ENCODE measurements around the gene PXYLP1. TPM values are rescaled to one million over a fixed set of nuclear protein-coding genes. Genes with fewer than 3 reads are reported as not detected.

PXYLP1 gene
- polyA plus RNA-seq, 1 donor from 2014 or later, result 109 TPM

- TF ChIP-seq MXI1 (conservative IDR thresholded peaks at IDR 0.05; ENCODE audit: poor library complexity, severe bottlenecking) (no peak), EP300 (conservative IDR thresholded peaks at IDR 0.05; ENCODE audit: poor library complexity, severe bottlenecking) (no peak), SMC3 (conservative IDR thresholded peaks at IDR 0.05; ENCODE audit: poor library complexity) (no peak), POLR2AphosphoS5 (IDR thresholded peaks at IDR 0.05) (no peak), REST (IDR thresholded peaks at IDR 0.05; ENCODE audit: borderline replicate concordance) (no peak), TAF1 (IDR thresholded peaks at IDR 0.05; ENCODE audit: low read depth) (no peak), RAD21 (conservative IDR thresholded peaks at IDR 0.05) (no peak), CTCF (IDR thresholded peaks at IDR 0.05; ENCODE audit: poor library complexity, severe bottlenecking) (no peak), EZH2 (IDR thresholded peaks at IDR 0.05; ENCODE audit: borderline replicate concordance, insufficient read depth, low read length, poor library complexity, severe bottlenecking) (no peak)
- Histone ChIP-seq H3K9me2 (ENCODE audit: insufficient read depth, low read length) (no peaks in the 10 kb centered on the region), H3K27me3 (ENCODE audit: insufficient read depth, low read depth, low read length) (no peaks in the 10 kb centered on the region), H3K9me3 (ENCODE audit: low read length) (no peaks in the 10 kb centered on the region), H3K9ac (ENCODE audit: low read length) (no peak overlapping the region), H3K4me2 (ENCODE audit: low read length) (no peak overlapping the region), H4K20me1 (ENCODE audit: insufficient read depth) (no peaks in the 10 kb centered on the region), H3K4me3 (ENCODE audit: low read length) (no peak overlapping the region), H2AFZ (ENCODE audit: low read depth, low read length) (no peak overlapping the region), H3K36me3 (ENCODE audit: insufficient read depth, low read length) (no peaks in the 10 kb centered on the region), H3F3A (ENCODE audit: insufficient read depth, low read length, poor library complexity, severe bottlenecking) (no peaks in the 10 kb centered on the region), H3K79me2 (replicated peaks; ENCODE audit: insufficient read depth, low read length) (no peaks in the 10 kb centered on the region), H3K27ac (ENCODE audit: low read length) (no peak overlapping the region)
Observed at GRCh38 chr3:141262308-141262705, 30.7 kb downstream of the PXYLP1 start.

GRCh38 chr3:141266186-141266585 lies 34.6 kb downstream of the PXYLP1 start:
- Histone ChIP-seq H4K20me1 (ENCODE audit: insufficient read depth) (no peaks in the 10 kb centered on the region), H3K27me3 (ENCODE audit: insufficient read depth, low read depth, low read length) (no peaks in the 10 kb centered on the region), H3K9me2 (ENCODE audit: insufficient read depth, low read length) (no peaks in the 10 kb centered on the region), H3K9ac (ENCODE audit: low read length) (no peak overlapping the region), H3K4me2 (ENCODE audit: low read length) (no peak overlapping the region), H3K36me3 (ENCODE audit: insufficient read depth, low read length) (no peaks in the 10 kb centered on the region), H3K4me3 (ENCODE audit: low read length) (no peak overlapping the region), H3K79me2 (replicated peaks; ENCODE audit: insufficient read depth, low read length) (no peaks in the 10 kb centered on the region), H2AFZ (ENCODE audit: low read depth, low read length) (no peak overlapping the region), H3K27ac (ENCODE audit: low read length) (no peak overlapping the region), H3K9me3 (ENCODE audit: low read length) (no peaks in the 10 kb centered on the region), H3F3A (ENCODE audit: insufficient read depth, low read length, poor library complexity, severe bottlenecking) (no peaks in the 10 kb centered on the region)
- TF ChIP-seq EP300 (conservative IDR thresholded peaks at IDR 0.05; ENCODE audit: poor library complexity, severe bottlenecking), result no peak
- no peak for TF ChIP-seq REST (IDR thresholded peaks at IDR 0.05; ENCODE audit: borderline replicate concordance)
- TF ChIP-seq EZH2 (IDR thresholded peaks at IDR 0.05; ENCODE audit: borderline replicate concordance, insufficient read depth, low read length, poor library complexity, severe bottlenecking), result no peak
- no peak for TF ChIP-seq POLR2AphosphoS5 (IDR thresholded peaks at IDR 0.05)
- no peak for TF ChIP-seq MXI1 (conservative IDR thresholded peaks at IDR 0.05; ENCODE audit: poor library complexity, severe bottlenecking)
- TF ChIP-seq RAD21 (conservative IDR thresholded peaks at IDR 0.05), result no peak
- TF ChIP-seq CTCF (IDR thresholded peaks at IDR 0.05; ENCODE audit: poor library complexity, severe bottlenecking), result no peak
- no peak for TF ChIP-seq SMC3 (conservative IDR thresholded peaks at IDR 0.05; ENCODE audit: poor library complexity)
- no peak for TF ChIP-seq TAF1 (IDR thresholded peaks at IDR 0.05; ENCODE audit: low read depth)

Data from neural cell (in vitro differentiated cells).